Measurements from ENCODE around the gene DNLZ. TPM values are rescaled to one million over a fixed set of nuclear protein-coding genes. Genes with fewer than 3 reads are reported as not detected.
"Not testable (repeated sequence)": the region's sequence is repeated elsewhere in the genome, so short reads cannot be mapped to it uniquely, and the experiment has no call there.

DNLZ gene
- total RNA-seq, 1 experiment from 2014 or later, result 26.5 TPM

- BruUV-seq (replicated peaks); intact Hi-C loops (cut with micrococcal nuclease; ENCODE audit: unreplicated experiment); CTCF ChIA-PET: not testable (repeated sequence)
These were observed 44.3 kb downstream of the DNLZ start for GRCh38 chr9:136319244-136319643.

GRCh38 chr9:136318776-136319241 is 44.7 kb downstream of the DNLZ start:
- no peaks in the 10 kb centered on the region for H3K36me3 ChIP-seq (ENCODE audit: control insufficient read depth, insufficient read depth, low read length)
- H3K27ac ChIP-seq (ENCODE audit: low read length), result no peak overlapping the region
- no peaks in the 10 kb centered on the region for H3K4me1 ChIP-seq (ENCODE audit: control insufficient read depth, insufficient read depth, low read length)
- ChIA-PET POLR2A (no interaction called here), CTCF (no interaction called here)
- DNase-seq (ENCODE audit: low read depth, low spot score) (no peak), ATAC-seq (no peak)
- no TSS peak for BruUV-seq (replicated peaks)
- H3K4me3 ChIP-seq (ENCODE audit: low read depth in 2 of 2, low read length in 2 of 2), result no peak overlapping the region
- no peaks in the 10 kb centered on the region for H3K27me3 ChIP-seq (ENCODE audit: control insufficient read depth, insufficient read depth, low read length)
- H3K9me3 ChIP-seq (ENCODE audit: control insufficient read depth, insufficient read depth, low read depth, low read length), result no peaks in the 10 kb centered on the region
- intact Hi-C loops (cut with micrococcal nuclease; ENCODE audit: unreplicated experiment) (no loop called here), in situ Hi-C loops (cut with HindIII; ENCODE audit: low pct_unique_long_range_greater_than_20kb, low sequenced_read_pairs) (no loop called here)
- TF ChIP-seq POLR2AphosphoS5 (IDR thresholded peaks at IDR 0.05; ENCODE audit: low read depth, low read length) (no peak), SIN3A (IDR thresholded peaks at IDR 0.05; ENCODE audit: borderline replicate concordance, insufficient read depth, low read depth, low read length) (no peak), TCF7L2 (IDR thresholded peaks at IDR 0.05; ENCODE audit: low read depth, low read length) (no peak)

More at GRCh38 chr9:136319244-136319643, 44.3 kb downstream of the DNLZ start:
- H3K27me3 ChIP-seq (ENCODE audit: control insufficient read depth, insufficient read depth, low read length); in situ Hi-C loops (cut with HindIII; ENCODE audit: low pct_unique_long_range_greater_than_20kb, low sequenced_read_pairs); H3K27ac ChIP-seq (ENCODE audit: low read length); H3K4me3 ChIP-seq (ENCODE audit: low read depth in 2 of 2, low read length in 2 of 2); H3K36me3 ChIP-seq (ENCODE audit: control insufficient read depth, insufficient read depth, low read length); ATAC-seq; POLR2A ChIA-PET; H3K9me3 ChIP-seq (ENCODE audit: control insufficient read depth, insufficient read depth, low read depth, low read length); DNase-seq (ENCODE audit: low read depth, low spot score); H3K4me1 ChIP-seq (ENCODE audit: control insufficient read depth, insufficient read depth, low read length): not testable (repeated sequence)

- no peak for DNase-seq (ENCODE audit: low read depth, low spot score)
- TF ChIP-seq TCF7L2 (IDR thresholded peaks at IDR 0.05; ENCODE audit: low read depth, low read length) (no peak), SIN3A (IDR thresholded peaks at IDR 0.05; ENCODE audit: borderline replicate concordance, insufficient read depth, low read depth, low read length) (no peak), POLR2AphosphoS5 (IDR thresholded peaks at IDR 0.05; ENCODE audit: low read depth, low read length) (no peak), CTCF (IDR thresholded peaks at IDR 0.05) (no peak), REST (IDR thresholded peaks at IDR 0.05; ENCODE audit: insufficient read depth in 1 of 2, low read depth in 2 of 2, low read length in 1 of 2) (no peak)
- ATAC-seq, result no peak
- intact Hi-C loops (cut with micrococcal nuclease; ENCODE audit: unreplicated experiment) (no loop called here), in situ Hi-C loops (cut with HindIII; ENCODE audit: low pct_unique_long_range_greater_than_20kb, low sequenced_read_pairs) (no loop called here)
- BruUV-seq (replicated peaks), result no TSS peak
- ChIA-PET POLR2A (no interaction called here), CTCF (interaction anchor here (0.5 kb wide), 1 partner anchor 72 kb away, joined by 3 read pairs; no protein-coding TSS in a partner anchor)
- Histone ChIP-seq H3K27ac (ENCODE audit: low read length) (no peak overlapping the region), H3K36me3 (ENCODE audit: control insufficient read depth, insufficient read depth, low read length) (no peaks in the 10 kb centered on the region), H3K4me3 (ENCODE audit: low read depth in 2 of 2, low read length in 2 of 2) (no peak overlapping the region), H3K9me3 (ENCODE audit: control insufficient read depth, insufficient read depth, low read depth, low read length) (no peaks in the 10 kb centered on the region), H3K4me1 (ENCODE audit: control insufficient read depth, insufficient read depth, low read length) (no peaks in the 10 kb centered on the region), H3K27me3 (ENCODE audit: control insufficient read depth, insufficient read depth, low read length) (no peaks in the 10 kb centered on the region)
These were observed 45.3 kb downstream of the DNLZ start for GRCh38 chr9:136318111-136318775.
